Loucy (cell line): ENCODE data around the gene ADAMTS12.

Experiments used
- CTCF ChIP-seq: fragments of 200-600 bp; sonication (generic); conservative IDR thresholded peaks from 2 replicates; pipeline ENCODE4 v1.5.1; 2014; ENCODE audit warnings: mild to moderate bottlenecking, antibody characterized with exemption, low read length
- EZH2phosphoT487 ChIP-seq: fragments of 200-600 bp; IDR thresholded peaks from 2 replicates; pipeline ENCODE4 v1.6.1; 2018; ENCODE audit warnings: antibody characterized with exemption, mild to moderate bottlenecking, moderate library complexity, borderline replicate concordance

- no peak for TF ChIP-seq CTCF
- no peak for TF ChIP-seq EZH2phosphoT487
These were observed 414.8 kb downstream of the ADAMTS12 start for GRCh38 chr5:33476992-33477391.
